Stimulated activated CD4-positive, alpha-beta T cell treated with anti-CD3 and anti-CD28 coated beads, Interleukin-4, amount 100 ng/mL, for 4 hours (primary cell): ENCODE measurements around the gene TMPRSS11B.
"Not testable (repeated sequence)": the region's sequence is repeated elsewhere in the genome, so short reads cannot be mapped to it uniquely, and the experiment has no call there.

Experiments used
- DNase-seq, 2 experiments: peaks; one replicate each; pipeline ENCODE4 v3.0.0-alpha.2; 2020

TMPRSS11B gene

DNA sequence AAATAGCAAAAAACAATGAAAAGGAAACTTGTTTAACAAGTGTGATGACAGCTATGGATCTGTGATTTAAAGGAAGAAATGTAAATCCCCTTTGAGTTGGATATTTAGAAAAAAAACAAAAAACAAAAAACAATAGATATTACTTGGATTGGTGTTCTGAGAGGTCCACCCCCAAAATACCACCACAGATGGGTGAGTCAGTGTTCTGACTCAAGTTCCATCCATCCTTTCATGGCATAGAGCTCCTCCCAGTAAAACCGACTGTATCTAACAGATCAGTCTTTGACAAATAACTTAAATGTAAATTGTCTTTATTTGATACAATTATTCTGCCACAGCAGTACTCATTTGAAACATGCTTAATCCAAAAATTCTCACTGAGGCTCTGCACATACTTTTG, 27.4 kb downstream of the TMPRSS11B start:
- DNase-seq, result no peak

DNA sequence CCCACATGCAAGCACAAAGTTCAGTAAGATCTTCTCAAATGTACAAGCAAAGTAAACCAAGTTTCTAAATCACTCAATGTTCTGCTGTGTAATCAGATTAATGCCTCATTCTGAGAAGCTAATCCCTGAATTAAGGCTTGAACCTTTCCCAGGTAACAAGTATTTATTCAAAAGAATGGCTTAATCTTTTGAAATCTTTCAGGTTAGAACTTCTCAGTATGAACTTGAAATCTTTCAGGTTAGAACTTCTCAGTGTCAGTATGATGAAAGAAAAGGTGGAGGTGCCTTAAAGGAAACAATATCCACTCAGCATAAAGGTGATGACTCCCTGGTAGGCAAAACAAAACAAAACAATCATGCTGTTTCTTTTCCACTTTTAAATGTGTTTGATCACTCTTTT, 29.0 kb downstream of the TMPRSS11B start:
- no peak for DNase-seq

DNA sequence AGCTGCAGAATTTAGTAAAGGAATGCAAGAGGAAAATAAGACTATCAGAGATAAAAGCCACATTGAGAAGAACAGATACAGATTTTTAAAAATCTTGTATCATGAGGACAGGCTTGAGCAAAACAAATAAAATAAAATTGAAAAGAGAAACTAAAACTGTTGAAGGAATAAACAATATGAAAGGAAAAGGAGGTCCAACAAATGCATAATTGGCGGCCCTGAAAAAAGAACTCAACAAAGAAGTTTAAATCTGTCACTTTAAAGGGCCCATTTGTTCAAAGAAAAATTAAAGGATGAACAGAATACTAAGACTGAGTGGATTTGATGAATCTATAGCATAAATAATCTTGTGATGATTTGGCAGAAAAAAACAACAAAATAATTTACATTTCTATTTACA, 36.5 kb downstream of the TMPRSS11B start:
- DNase-seq, result no peak

DNA sequence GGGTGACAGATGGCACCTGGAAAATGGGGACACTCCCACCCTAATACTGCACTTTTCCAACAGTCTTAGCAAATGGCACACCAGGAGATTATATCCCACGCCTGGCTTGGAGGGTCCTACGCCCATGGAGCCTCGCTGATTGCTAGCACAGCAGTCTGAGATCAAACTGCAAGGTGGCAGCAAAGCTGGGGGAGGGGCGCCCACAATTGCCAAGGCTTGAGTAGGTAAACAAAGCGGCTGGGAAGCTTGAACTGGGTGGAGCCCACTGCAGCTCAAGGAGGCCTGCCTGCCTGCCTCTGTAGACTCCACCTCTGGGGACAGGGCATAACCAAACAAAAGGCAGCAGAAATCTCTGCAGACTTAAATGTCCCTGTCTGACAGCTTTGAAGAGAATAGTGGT, 51.2 kb downstream of the TMPRSS11B start:
- DNase-seq, result not testable (repeated sequence)

DNA sequence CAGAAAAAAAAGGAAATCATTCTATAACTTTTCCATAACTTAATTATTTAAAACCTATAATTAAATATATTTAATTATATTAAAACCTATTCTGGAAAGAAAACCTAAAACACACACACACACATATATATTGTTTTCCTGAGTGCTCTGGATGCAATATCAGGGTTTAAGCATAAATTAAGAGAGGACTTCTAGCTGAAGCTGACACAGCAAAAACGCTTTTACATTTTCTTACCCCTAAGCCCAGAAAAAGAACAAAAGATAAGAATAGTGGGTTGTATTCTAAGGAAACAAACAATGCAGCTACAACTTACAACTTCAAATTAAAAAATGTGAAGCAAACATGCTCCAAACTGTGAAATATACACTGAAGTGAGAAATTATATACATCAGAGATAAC, 52.3 kb downstream of the TMPRSS11B start:
- no peak for DNase-seq

DNA sequence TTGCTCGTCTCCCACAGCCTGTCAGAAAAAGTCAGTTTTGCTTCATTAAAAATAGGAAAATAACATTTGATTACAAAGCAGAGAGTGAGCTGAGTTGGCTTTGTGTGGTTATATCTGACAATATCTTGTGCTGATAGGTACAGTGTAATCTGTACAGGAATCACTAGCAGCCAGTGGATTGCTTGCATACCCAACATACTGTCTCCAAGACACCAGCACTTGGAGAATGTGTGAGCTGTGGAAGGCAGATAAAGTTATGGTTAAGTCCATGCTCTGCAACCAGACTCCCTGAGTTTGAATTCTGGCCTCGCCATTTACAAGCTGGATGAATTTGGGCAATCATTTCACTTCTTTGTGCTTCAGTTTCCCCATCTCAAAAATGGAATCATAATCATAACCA, 58.3 kb downstream of the TMPRSS11B start:
- DNase-seq, result no peak

DNA sequence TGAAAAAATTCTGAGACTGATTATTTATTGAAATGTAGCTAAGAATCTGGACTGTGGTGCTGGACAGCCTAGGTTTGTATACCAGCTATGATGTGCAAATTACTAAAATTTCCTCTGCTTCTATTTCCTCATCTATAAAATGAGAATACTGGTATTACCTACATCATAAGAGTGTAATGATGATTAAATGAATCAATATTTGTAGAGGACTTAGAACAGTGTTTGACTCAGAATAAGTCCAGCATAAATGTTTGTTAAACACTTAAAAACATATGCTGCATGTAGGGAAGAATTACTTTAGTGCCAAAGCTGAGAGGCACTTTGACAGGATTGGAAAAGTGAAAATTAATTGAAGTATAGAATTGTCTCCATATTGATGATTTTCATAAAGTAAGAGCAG, 60.6 kb downstream of the TMPRSS11B start:
- DNase-seq, result no peak

DNA sequence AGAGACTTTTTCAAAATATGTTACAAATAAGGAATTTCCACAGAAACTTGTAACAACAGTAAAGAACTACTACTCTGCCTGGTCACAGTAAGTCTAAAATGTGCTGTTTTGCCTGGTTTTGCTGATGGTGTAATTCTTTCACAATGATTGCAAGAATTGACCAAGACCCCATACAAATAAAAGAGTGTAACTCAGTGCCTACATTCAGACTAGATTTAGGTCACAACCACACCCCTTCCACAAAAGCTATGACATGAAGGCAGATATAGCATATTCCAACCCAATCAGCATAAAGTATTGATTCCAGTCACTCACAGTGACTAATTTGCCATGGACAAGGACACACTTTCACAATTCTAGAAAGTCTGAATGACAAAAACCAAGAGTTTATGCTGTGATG, 62.1 kb downstream of the TMPRSS11B start:
- no peak for DNase-seq

DNA sequence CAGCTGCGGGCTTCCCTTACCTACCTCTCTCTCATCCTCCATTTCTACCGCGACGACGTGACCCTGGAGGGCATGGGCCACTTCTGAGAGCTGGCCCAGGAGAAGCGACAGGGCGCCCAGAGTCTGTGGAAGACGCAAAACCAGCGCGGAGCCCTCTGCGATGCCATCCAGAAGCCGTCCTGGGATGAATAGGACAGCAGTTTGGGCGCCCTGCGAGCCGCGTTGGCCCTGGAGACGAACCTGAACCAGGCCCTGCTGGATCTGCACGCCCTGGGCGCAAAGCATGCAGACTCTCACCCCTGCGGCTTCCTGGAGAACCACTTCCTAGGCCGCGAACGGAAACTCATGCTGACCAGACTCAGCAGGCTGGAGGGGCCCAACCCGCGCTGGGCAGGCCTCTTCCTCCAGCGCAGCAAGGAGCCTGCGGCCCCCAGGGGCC, 63.1 kb downstream of the TMPRSS11B start:
- no peak for DNase-seq

DNA sequence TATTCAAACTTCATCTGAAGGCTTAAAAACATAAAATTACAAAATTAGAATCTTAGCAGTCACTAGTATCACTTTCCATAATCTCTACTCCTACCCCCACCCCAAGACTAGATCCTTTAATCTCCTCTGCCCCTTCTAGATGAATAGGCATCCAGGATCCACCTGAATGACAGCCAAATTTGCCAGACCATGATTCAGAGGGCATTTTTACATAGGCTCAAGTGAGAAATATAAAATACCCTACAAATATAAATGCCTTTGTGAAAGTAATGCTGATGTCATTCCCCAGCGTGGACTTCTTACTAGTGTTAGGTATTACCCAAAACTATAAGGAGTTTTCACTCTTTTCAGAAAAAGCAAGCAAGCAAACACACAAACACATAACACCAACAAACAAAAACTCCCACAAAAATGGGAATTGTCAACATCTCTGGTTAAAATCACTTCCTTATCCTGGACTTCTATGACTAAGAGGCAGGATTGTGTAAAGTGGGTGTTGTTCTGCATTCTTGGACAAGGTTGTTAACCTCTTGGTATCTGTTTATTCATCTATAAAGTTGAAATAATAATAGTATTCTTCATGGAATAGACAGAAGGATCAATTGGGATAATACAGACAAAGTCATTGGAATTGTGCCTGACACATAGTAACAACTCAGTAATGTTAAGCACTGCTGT, 64.5 kb downstream of the TMPRSS11B start:
- DNase-seq, result no peak

DNA sequence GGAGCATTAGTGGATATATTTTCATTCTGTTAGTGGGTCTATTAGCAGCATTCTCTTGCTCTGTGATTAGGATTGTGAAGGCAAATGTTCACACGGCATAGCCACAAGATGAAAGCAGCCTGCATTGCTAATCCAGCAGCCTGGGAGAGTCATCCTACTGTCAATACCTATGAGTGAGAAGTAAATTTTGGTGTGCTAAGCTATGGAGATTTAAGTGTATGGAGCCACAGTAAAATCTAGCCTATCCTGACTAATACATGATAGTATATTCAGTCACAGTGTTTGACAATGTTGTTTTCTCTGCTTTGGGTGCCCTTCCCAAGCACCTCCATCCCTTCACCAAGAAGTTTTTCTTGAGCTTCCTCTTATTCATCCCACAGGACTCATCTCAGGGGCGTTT, 68.6 kb downstream of the TMPRSS11B start:
- no peak for DNase-seq
